Measurements from ENCODE around the gene URM1. TPM values are rescaled to one million over a fixed set of nuclear protein-coding genes. Genes with fewer than 3 reads are reported as not detected.
"Not testable (repeated sequence)": the region's sequence is repeated elsewhere in the genome, so short reads cannot be mapped to it uniquely, and the experiment has no call there.

Gene URM1
- total RNA-seq, 4 donors from 2014 or later, result 24.7 to 37.5 (median 27.9) TPM

DNA sequence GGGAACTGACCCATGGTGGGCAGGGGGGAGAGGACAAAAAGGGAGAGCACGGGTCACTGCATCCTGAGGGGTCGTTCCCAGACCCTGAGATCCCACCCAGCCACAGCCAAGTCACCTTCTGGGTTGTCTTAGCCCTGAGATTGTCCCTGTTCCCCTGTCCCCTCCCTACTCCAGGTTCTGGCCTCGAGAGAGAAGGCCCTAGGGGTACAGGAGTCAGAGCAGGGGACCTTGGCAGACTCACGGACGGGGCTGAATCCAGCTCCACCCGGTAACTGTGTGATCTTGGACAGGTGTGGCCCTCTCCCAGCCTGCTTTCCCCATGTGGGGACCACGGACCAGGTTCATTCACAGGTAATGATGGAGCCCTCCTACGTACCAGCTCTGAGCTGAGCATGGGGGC, 38.3 kb downstream of the URM1 start:
- intact Hi-C loops (cut with DNase I; ENCODE audit: low total_unique reads), result no loop called here
- DNase-seq, result no peak
- in situ Hi-C loops (cut with MboI; ENCODE audit: low pct_ligation_motif_present in 1 of 4, low pct_unique_long_range_greater_than_20kb in 1 of 4, low sequenced_read_pairs in 3 of 4), result no loop called here
- Histone ChIP-seq H3K4me1 (no peaks in the 10 kb centered on the region), H3K4me3 (no peak overlapping the region), H3K27me3 (peaks cover 62% of the 10 kb centered on the region), H3K9me3 (no peaks in the 10 kb centered on the region), H3K36me3 (no peaks in the 10 kb centered on the region), H3K27ac (no peak overlapping the region)
- WGBS, 2 donors (ENCODE audit: low coverage in 1 of 2), result 33% methylated on average over 8 of the region's 8 CpGs; no CpG with 5 or more reads in 1 of the 2 donors
- TF ChIP-seq EP300 (IDR thresholded peaks at IDR 0.05; ENCODE audit: low read depth), result no peak
- no peak for TF ChIP-seq POLR2AphosphoS5 (IDR thresholded peaks at IDR 0.05)
- no peak for TF ChIP-seq POLR2A (IDR thresholded peaks at IDR 0.05)
- TF ChIP-seq, protein P1, sequence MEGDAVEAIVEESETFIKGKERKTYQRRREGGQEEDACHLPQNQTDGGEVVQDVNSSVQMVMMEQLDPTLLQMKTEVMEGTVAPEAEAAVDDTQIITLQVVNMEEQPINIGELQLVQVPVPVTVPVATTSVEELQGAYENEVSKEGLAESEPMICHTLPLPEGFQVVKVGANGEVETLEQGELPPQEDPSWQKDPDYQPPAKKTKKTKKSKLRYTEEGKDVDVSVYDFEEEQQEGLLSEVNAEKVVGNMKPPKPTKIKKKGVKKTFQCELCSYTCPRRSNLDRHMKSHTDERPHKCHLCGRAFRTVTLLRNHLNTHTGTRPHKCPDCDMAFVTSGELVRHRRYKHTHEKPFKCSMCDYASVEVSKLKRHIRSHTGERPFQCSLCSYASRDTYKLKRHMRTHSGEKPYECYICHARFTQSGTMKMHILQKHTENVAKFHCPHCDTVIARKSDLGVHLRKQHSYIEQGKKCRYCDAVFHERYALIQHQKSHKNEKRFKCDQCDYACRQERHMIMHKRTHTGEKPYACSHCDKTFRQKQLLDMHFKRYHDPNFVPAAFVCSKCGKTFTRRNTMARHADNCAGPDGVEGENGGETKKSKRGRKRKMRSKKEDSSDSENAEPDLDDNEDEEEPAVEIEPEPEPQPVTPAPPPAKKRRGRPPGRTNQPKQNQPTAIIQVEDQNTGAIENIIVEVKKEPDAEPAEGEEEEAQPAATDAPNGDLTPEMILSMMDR (IDR thresholded peaks at IDR 0.05), result no peak

DNA sequence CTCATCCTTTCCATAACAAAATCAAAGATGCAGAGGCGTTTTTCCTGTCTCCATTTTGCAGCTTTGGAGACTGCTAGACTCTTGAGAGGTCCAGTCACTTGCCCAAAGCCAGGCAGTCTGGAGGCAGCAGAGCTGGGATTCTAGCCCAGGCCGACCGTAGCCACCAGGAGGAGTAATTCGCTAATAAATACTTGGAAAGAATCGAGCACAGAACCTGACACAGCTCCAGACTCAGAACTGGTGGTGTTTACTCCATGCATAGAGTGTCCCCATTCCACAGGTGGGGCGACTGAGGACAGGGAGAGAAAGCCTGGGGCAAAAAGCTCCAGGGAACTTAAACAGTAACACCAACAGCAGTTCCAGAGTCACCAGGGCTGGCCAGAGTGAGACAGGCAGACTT, 38.8 kb downstream of the URM1 start:
- no peak for TF ChIP-seq EP300 (IDR thresholded peaks at IDR 0.05; ENCODE audit: low read depth)
- TF ChIP-seq, protein P1 (IDR thresholded peaks at IDR 0.05), result no peak
- TF ChIP-seq POLR2AphosphoS5 (IDR thresholded peaks at IDR 0.05), result no peak
- no peak for TF ChIP-seq POLR2A (IDR thresholded peaks at IDR 0.05)
- WGBS, 2 donors (ENCODE audit: low coverage in 1 of 2), result 11 to 34% methylated on average over 5 to 6 of the region's 6 CpGs
- no peak overlapping the region for H3K4me3 ChIP-seq
- H3K4me1 ChIP-seq, result no peaks in the 10 kb centered on the region
- intact Hi-C loops (cut with DNase I; ENCODE audit: low total_unique reads), result no loop called here
- H3K36me3 ChIP-seq, result no peaks in the 10 kb centered on the region
- no peak for DNase-seq
- no peak overlapping the region for H3K27ac ChIP-seq
- peaks cover 62% of the 10 kb centered on the region for H3K27me3 ChIP-seq
- H3K9me3 ChIP-seq, result no peaks in the 10 kb centered on the region
- in situ Hi-C loops (cut with MboI; ENCODE audit: low pct_ligation_motif_present in 1 of 4, low pct_unique_long_range_greater_than_20kb in 1 of 4, low sequenced_read_pairs in 3 of 4), result no loop called here

DNA sequence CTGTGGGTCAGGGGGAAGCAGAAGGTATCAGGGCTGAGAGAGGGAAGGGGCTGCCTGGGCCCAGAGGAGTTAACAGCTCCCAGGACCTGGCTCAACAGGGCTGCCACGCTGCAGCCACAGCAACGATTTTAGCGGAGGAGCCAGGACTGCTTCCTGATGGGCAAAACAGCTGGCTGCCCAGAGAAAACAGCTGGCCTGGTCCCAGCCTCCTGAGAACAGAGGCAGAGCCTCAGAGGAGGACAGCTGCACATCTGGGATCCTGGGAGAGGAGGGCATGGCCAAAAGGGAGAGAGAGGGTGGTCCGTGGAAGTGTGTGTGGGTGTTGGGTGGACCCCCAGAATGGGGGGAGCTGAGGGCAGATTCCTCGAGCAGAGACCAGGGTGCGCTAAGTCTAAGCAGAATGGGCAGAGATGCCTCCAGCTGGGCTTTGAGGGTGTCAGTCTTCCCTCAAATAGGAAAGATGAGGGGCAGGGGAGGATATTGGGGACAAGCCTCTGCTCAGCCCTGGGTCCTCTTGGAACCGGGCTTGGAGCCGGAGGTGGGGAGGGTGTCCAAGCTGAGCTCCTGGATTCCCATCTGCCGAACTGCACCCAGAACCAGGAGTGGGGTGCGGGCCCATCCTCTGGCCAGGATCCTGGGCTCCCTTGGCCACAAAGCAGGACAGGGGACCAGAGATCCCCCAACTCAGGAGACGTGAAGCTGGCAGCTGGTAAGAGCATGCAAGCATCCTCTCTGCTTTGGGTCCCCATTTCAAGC, 40.4 kb downstream of the URM1 start:
- Histone ChIP-seq H3K9me3 (no peaks in the 10 kb centered on the region), H3K4me3 (no peak overlapping the region), H3K27me3 (peaks cover 70% of the 10 kb centered on the region), H3K27ac (no peak overlapping the region), H3K36me3 (no peaks in the 10 kb centered on the region), H3K4me1 (no peaks in the 10 kb centered on the region)
- intact Hi-C loops (cut with DNase I; ENCODE audit: low total_unique reads), result no loop called here
- TF ChIP-seq, protein P1 (IDR thresholded peaks at IDR 0.05), result no peak
- 33 to 53% methylated on average over 6 to 11 of the region's 11 CpGs for WGBS, 2 donors (ENCODE audit: low coverage in 1 of 2)
- no peak for DNase-seq
- in situ Hi-C loops (cut with MboI; ENCODE audit: low pct_ligation_motif_present in 1 of 4, low pct_unique_long_range_greater_than_20kb in 1 of 4, low sequenced_read_pairs in 3 of 4), result no loop called here

DNA sequence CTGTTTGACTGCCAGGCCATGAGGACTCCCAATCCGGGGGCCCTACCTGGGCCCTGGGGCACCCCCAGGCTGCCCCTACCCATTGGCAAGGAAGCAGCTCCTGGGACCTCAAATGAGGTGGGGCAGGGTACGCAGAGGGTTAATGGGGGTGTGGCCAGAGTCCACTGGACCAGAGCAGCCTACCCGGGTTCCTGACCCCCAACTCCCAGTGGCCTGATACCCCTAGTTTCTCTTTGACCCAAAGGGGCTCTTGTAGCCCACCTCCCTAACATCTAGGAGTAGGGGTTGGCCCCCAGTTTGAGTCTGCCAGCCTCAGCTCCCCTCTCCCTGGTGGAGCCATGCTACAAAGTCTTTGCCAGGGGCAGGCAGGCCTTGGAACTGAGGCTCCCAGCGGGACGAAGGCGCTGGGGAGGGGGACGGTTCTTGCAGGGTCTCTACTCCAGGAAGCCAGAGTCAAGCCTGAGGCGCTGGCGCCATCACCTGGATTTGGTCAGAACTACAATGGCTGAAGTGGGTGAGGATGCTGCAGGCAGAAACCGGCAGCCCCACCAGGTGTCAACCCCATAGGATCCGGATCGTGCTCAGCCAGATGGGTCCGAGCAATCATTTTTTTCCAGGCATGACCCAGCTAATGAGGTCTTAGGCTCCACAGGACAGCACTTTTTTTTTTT, 41.1 kb downstream of the URM1 start:
- no peaks in the 10 kb centered on the region for H3K9me3 ChIP-seq
- no peaks in the 10 kb centered on the region for H3K4me1 ChIP-seq
- no peak overlapping the region for H3K4me3 ChIP-seq
- in situ Hi-C loops (cut with MboI; ENCODE audit: low pct_ligation_motif_present in 1 of 4, low pct_unique_long_range_greater_than_20kb in 1 of 4, low sequenced_read_pairs in 3 of 4), result no loop called here
- peak; percentile 29 for DNase-seq
- 14% methylated on average over 13 of the region's 13 CpGs; no CpG with 5 or more reads in 1 of the 2 donors for WGBS, 2 donors (ENCODE audit: low coverage in 1 of 2)
- no peaks in the 10 kb centered on the region for H3K36me3 ChIP-seq
- H3K27ac ChIP-seq, result no peak overlapping the region
- TF ChIP-seq POLR2A (IDR thresholded peaks at IDR 0.05), result no peak
- TF ChIP-seq, protein P1 (IDR thresholded peaks at IDR 0.05), result peak; percentile 25 to 52 (median 34)
- intact Hi-C loops (cut with DNase I; ENCODE audit: low total_unique reads), result no loop called here
- peaks cover 77% of the 10 kb centered on the region for H3K27me3 ChIP-seq

DNA sequence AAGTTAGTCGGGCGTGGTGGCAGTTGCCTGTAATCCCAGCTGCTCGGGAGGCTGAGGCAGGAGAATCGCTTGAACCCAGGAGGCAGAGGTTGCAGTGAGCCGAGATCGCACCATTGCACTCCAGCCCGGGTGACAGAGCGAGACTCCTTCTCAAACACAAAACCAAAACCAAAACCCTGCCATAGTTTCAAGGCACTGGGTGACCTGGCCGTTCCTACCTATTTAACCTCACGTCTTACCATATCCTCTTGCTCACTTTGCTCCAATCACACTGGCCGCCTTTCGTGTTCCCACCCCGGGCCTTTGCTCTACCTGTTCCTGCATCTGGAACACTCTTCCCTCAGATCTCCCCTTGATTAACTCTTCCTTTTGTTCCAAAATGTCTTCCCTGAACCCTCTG, 42.6 kb downstream of the URM1 start:
- intact Hi-C loops (cut with DNase I; ENCODE audit: low total_unique reads); H3K36me3 ChIP-seq; in situ Hi-C loops (cut with MboI; ENCODE audit: low pct_ligation_motif_present in 1 of 4, low pct_unique_long_range_greater_than_20kb in 1 of 4, low sequenced_read_pairs in 3 of 4); H3K9me3 ChIP-seq; DNase-seq; H3K4me1 ChIP-seq; H3K27ac ChIP-seq; H3K4me3 ChIP-seq: not testable (repeated sequence)
- 81% methylated on average over 11 to 13 of the region's 13 CpGs for WGBS, 2 donors (ENCODE audit: low coverage in 1 of 2)
- H3K27me3 ChIP-seq, result peaks cover 83% of the 10 kb centered on the region

All from transverse colon (tissue), 4 donors.